HCT116 (cell line): ENCODE measurements around the gene FKBP5. TPM values are rescaled to one million over a fixed set of nuclear protein-coding genes. Genes with fewer than 3 reads are reported as not detected.

Experiments
- ATAC-seq: fragments of 200-7000 bp; cut with Tn5 transposase; 2 replicates; pipeline ENCODE4 v1.9.1; 2020; ENCODE audit warnings: mild to moderate bottlenecking, moderate library complexity
- BruUV-seq: library from RNA; stranded (reverse); fragments of 400-500 nt; replicated peaks from 2 replicates; lab custom pipeline; 2021; lab: Mats Ljungman, UMichigan
- CTCF ChIA-PET: fragments of 300-600 bp; sonication (Branson Sonifier 250); formaldehyde crosslinking; loops from one replicate; lab custom pipeline; 2021; ENCODE audit warnings: antibody characterized with exemption; lab: Charles Lee
- POLR2A ChIA-PET: fragments of 300-600, 350-600 bp; sonication (Branson Sonifier 250); formaldehyde crosslinking; loops from one replicate; lab custom pipeline; 2021; ENCODE audit warnings: antibody characterized with exemption; lab: Charles Lee
- RAD21 ChIA-PET, 2 experiments: fragments of 300-600 bp; sonication (Branson Sonifier 250); formaldehyde crosslinking; loops; one replicate each; lab custom pipeline; 2023; ENCODE audit warnings: low total read pairs in 2 of 2; ENCODE audit not compliant: uncharacterized antibody in 2 of 2, unreplicated experiment in 2 of 2, low non-redundant PET in 1 of 2; lab: Charles Lee
- DNase-seq: peaks from one replicate; pipeline ENCODE4 v3.0.0-alpha.2; 2010; ENCODE audit warnings: low read depth, low spot score
- H2AFZ ChIP-seq: fragments of 200-600 bp; shearing (Covaris generic), sonication (generic); 2 replicates; pipeline ENCODE4 v1.6.1; 2017; ENCODE audit warnings: low read depth, mixed run types, mixed read lengths, antibody characterized with exemption, low read length; ENCODE audit not compliant: poor library complexity, severe bottlenecking
- H3K27ac ChIP-seq: 2 replicates; pipeline ENCODE4 v1.5.1; 2012; ENCODE audit warnings: low read depth, low read length
- H3K27me3 ChIP-seq: fragments of 200-600 bp; sonication (generic); 2 replicates; pipeline ENCODE4 v1.6.1; 2016; ENCODE audit warnings: mixed run types, low read length, mixed read lengths; ENCODE audit not compliant: insufficient read depth
- H3K36me3 ChIP-seq, 2 experiments: fragments of 200-500 bp in 1 of 2; fragments of 200-600 bp in 1 of 2; sonication (Bioruptor generic) in 1 of 2; sonication (generic) in 1 of 2; 2 replicates each; pipeline versions ENCODE4 v1.5.1 to v1.6.1; 2014 to 2016; ENCODE audit warnings: low read length in 2 of 2, inconsistent platforms in 1 of 2, mixed read lengths in 1 of 2, mixed run types in 1 of 2; ENCODE audit not compliant: insufficient read depth in 2 of 2, control insufficient read depth in 1 of 2
- H3K4me1 ChIP-seq, 2 experiments: fragments of 200-600 bp in 1 of 2; sonication (generic) in 1 of 2; 2 replicates each; pipeline versions ENCODE4 v1.5.1 to v1.6.1; 2012 to 2017; ENCODE audit warnings: low read length in 2 of 2, inconsistent platforms in 1 of 2, mild to moderate bottlenecking in 1 of 2, mixed read lengths in 1 of 2, mixed run types in 1 of 2, moderate library complexity in 1 of 2; ENCODE audit not compliant: insufficient read depth in 2 of 2, control insufficient read depth in 1 of 2
- H3K4me2 ChIP-seq: fragments of 200-600 bp; sonication (generic); 2 replicates; pipeline ENCODE4 v1.6.1; 2017; ENCODE audit warnings: mixed run types, low read length, mixed read lengths
- H3K4me3 ChIP-seq, 2 experiments: fragments of 200-600 bp in 1 of 2; sonication (generic) in 1 of 2; replicated peaks in 1 of 2; 2 replicates each; pipeline ENCODE4 v1.5.1; 2011 to 2016; ENCODE audit warnings: low read length in 2 of 2, control low read depth in 1 of 2, low read depth in 1 of 2, mild to moderate bottlenecking in 1 of 2, mixed read lengths in 1 of 2, mixed run types in 1 of 2
- H3K79me2 ChIP-seq: fragments of 200-600 bp; sonication (generic); 2 replicates; pipeline ENCODE4 v1.6.1; 2017; ENCODE audit warnings: mild to moderate bottlenecking, mixed run types, low read length, moderate library complexity, mixed read lengths; ENCODE audit not compliant: insufficient read depth
- H3K9ac ChIP-seq: fragments of 200-600 bp; sonication (generic); 2 replicates; pipeline ENCODE4 v1.6.1; 2016; ENCODE audit warnings: low read length, mixed read lengths
- H3K9me2 ChIP-seq: fragments of 200-600 bp; sonication (generic), shearing (Covaris generic); 2 replicates; pipeline ENCODE4 v1.6.1; 2017; ENCODE audit warnings: mixed run types, mild to moderate bottlenecking, moderate library complexity; ENCODE audit not compliant: insufficient read depth
- H3K9me3 ChIP-seq, 2 experiments: fragments of 200-500 bp in 1 of 2; fragments of 200-600 bp in 1 of 2; sonication (Bioruptor generic) in 1 of 2; sonication (generic) in 1 of 2; 2 replicates each; pipeline ENCODE4 v1.6.1; 2014 to 2017; ENCODE audit warnings: low read length in 2 of 2, mixed read lengths in 2 of 2, inconsistent platforms in 1 of 2, low read depth in 1 of 2, mild to moderate bottlenecking in 1 of 2, mixed run types in 1 of 2, moderate library complexity in 1 of 2; ENCODE audit not compliant: control insufficient read depth in 1 of 2, insufficient read depth in 1 of 2
- H4K20me1 ChIP-seq: fragments of 200-600 bp; sonication (generic), shearing (Covaris generic); 2 replicates; pipeline ENCODE4 v1.6.1; 2017; ENCODE audit warnings: mixed run types, mild to moderate bottlenecking, moderate library complexity; ENCODE audit not compliant: insufficient read depth
- CBX3 ChIP-seq: IDR thresholded peaks from 2 replicates; pipeline ENCODE4 v1.6.1; 2012; ENCODE audit warnings: low read depth
- EGR1 ChIP-seq: IDR thresholded peaks from 2 replicates; pipeline ENCODE4 v1.6.1; 2012; ENCODE audit warnings: low read depth
- ELF1 ChIP-seq: IDR thresholded peaks from 2 replicates; pipeline ENCODE4 v1.6.1; 2012; ENCODE audit warnings: low read depth, borderline replicate concordance
- EZH2 ChIP-seq: fragments of 200-600 bp; sonication (generic); IDR thresholded peaks from 2 replicates; pipeline ENCODE4 v1.6.1; 2017; ENCODE audit warnings: antibody characterized with exemption, mixed run types
- EZH2phosphoT487 ChIP-seq: fragments of 200-600 bp; IDR thresholded peaks from 2 replicates; pipeline ENCODE4 v1.6.1; 2018; ENCODE audit warnings: antibody characterized with exemption, borderline replicate concordance
- FOSL1 ChIP-seq: IDR thresholded peaks from 2 replicates; pipeline ENCODE4 v1.6.1; 2012; ENCODE audit warnings: low read depth
- JUND ChIP-seq: IDR thresholded peaks from 2 replicates; pipeline ENCODE4 v1.6.1; 2012
- MAX ChIP-seq: IDR thresholded peaks from 2 replicates; pipeline ENCODE4 v1.6.1; 2012
- POLR2A ChIP-seq: IDR thresholded peaks from 2 replicates; pipeline ENCODE4 v1.7.0; 2011; ENCODE audit warnings: borderline replicate concordance; ENCODE audit not compliant: insufficient read depth, insufficient read length; ENCODE audit errors: extremely low read depth
- POLR2AphosphoS5 ChIP-seq: IDR thresholded peaks from 2 replicates; pipeline ENCODE4 v1.6.1; 2011; ENCODE audit warnings: mild to moderate bottlenecking, low read depth, low read length, moderate library complexity
- RAD21 ChIP-seq: IDR thresholded peaks from 2 replicates; pipeline ENCODE4 v1.6.1; 2012; ENCODE audit warnings: low read depth, mild to moderate bottlenecking
- SP1 ChIP-seq: IDR thresholded peaks from 2 replicates; pipeline ENCODE4 v1.6.1; 2012; ENCODE audit warnings: low read depth
- TCF7L2 ChIP-seq: IDR thresholded peaks from 2 replicates; pipeline ENCODE4 v1.7.0; 2011; ENCODE audit warnings: borderline replicate concordance, inconsistent platforms; ENCODE audit not compliant: insufficient read depth, insufficient read length; ENCODE audit errors: extremely low read depth
- YY1 ChIP-seq: IDR thresholded peaks from 2 replicates; pipeline ENCODE4 v1.6.1; 2011; ENCODE audit warnings: low read length, low read depth, moderate library complexity, mild to moderate bottlenecking; ENCODE audit not compliant: insufficient replicate concordance; ENCODE audit errors: extremely low read depth
- ZFX ChIP-seq: fragments of 450-650 bp; IDR thresholded peaks from 2 replicates; pipeline ENCODE4 v1.6.1; 2017
- ZNF274 ChIP-seq: fragments of 200-500 bp; sonication (Bioruptor generic); IDR thresholded peaks from 2 replicates; pipeline ENCODE4 v1.6.1; 2014; ENCODE audit warnings: mild to moderate bottlenecking, low read depth, low read length, inconsistent platforms
- intact Hi-C: fragments of 100-400 bp; cut with micrococcal nuclease; formaldehyde crosslinking; loops from 2 replicates; pipeline ENCODE4 v1.10.0; 2022
- total RNA-seq: library from RNA; stranded (reverse); gene quantifications from one replicate; pipeline ENCODE4 v1.2.1, GENCODE V29; 2021; ENCODE audit not compliant: unreplicated experiment
- TF ChIP-seq, protein P1 (sequence below), 3 experiments: fragments of 200-600 bp in 1 of 3; sonication (generic) in 1 of 3; IDR thresholded peaks in 2 of 3; conservative IDR thresholded peaks in 1 of 3; 2 replicates each; pipeline ENCODE4 v1.5.1; 2012 to 2017; ENCODE audit warnings: low read depth in 2 of 3, low read length in 2 of 3, antibody characterized with exemption in 1 of 3, borderline replicate concordance in 1 of 3, control low read depth in 1 of 3, mild to moderate bottlenecking in 1 of 3, mixed read lengths in 1 of 3, mixed run types in 1 of 3, moderate library complexity in 1 of 3; ENCODE audit not compliant: insufficient read depth in 1 of 3
- TF ChIP-seq, protein P2 (sequence below): IDR thresholded peaks from 2 replicates; pipeline ENCODE4 v1.6.1; 2012

Gene FKBP5
- total RNA-seq, 1 experiment from 2014 or later: 50.3 TPM

DNA sequence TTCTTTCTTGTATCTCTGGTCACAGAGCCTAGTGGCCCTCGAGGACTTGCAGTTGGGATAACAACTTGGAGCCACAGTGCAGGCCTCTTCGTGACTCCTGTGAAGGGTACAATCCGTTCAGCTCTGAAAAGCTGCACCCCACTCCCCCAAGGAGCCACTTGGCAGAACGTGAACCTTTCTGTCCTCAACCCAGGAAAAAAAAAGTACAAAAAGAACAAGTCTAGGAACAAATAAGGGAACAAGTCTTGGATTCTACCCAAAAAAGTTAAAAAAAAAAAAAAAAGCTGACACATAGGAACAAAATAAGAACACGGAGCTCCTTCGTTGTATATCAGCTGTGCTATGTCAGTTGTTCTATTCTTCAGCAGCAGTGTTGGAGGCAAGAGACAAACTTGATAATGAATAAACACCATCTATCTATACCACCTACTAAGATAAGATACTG lies 98.1 kb downstream of the FKBP5 start:
- no peak for TF ChIP-seq ZFX
- TF ChIP-seq JUND: no peak
- TF ChIP-seq, protein P1, sequence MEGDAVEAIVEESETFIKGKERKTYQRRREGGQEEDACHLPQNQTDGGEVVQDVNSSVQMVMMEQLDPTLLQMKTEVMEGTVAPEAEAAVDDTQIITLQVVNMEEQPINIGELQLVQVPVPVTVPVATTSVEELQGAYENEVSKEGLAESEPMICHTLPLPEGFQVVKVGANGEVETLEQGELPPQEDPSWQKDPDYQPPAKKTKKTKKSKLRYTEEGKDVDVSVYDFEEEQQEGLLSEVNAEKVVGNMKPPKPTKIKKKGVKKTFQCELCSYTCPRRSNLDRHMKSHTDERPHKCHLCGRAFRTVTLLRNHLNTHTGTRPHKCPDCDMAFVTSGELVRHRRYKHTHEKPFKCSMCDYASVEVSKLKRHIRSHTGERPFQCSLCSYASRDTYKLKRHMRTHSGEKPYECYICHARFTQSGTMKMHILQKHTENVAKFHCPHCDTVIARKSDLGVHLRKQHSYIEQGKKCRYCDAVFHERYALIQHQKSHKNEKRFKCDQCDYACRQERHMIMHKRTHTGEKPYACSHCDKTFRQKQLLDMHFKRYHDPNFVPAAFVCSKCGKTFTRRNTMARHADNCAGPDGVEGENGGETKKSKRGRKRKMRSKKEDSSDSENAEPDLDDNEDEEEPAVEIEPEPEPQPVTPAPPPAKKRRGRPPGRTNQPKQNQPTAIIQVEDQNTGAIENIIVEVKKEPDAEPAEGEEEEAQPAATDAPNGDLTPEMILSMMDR (IDR thresholded peaks at IDR 0.05 in 2 of 3, conservative IDR thresholded peaks at IDR 0.05 in 1 of 3; ENCODE audit: borderline replicate concordance in 1 of 3, insufficient read depth in 1 of 3, low read depth in 2 of 3, low read length in 2 of 3): no peak
- no peak for TF ChIP-seq CBX3
- TF ChIP-seq EGR1: no peak
- no peak for TF ChIP-seq FOSL1
- TF ChIP-seq SP1: no peak
- no peak for TF ChIP-seq MAX
- TF ChIP-seq RAD21: no peak
- TF ChIP-seq ZNF274: no peak
- TF ChIP-seq POLR2A: no peak
- no peak for TF ChIP-seq EZH2phosphoT487
- no peak for TF ChIP-seq TCF7L2
- no peak for TF ChIP-seq POLR2AphosphoS5
- no peak for TF ChIP-seq EZH2
- no peak for TF ChIP-seq ELF1
- TF ChIP-seq YY1: no peak
- TF ChIP-seq, protein P2, sequence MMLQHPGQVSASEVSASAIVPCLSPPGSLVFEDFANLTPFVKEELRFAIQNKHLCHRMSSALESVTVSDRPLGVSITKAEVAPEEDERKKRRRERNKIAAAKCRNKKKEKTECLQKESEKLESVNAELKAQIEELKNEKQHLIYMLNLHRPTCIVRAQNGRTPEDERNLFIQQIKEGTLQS: no peak
- ChIA-PET POLR2A (interaction anchor here (1.9 kb wide), 1 partner anchor 11 kb away, joined by 6 read pairs; no protein-coding TSS in a partner anchor), RAD21 (interaction anchor here in 1 of 2 experiments (0.5 to 0.7 kb wide), 2 partner anchors 10 to 13 kb away, joined by 3 read pairs; no protein-coding TSS in a partner anchor), CTCF (interaction anchor here (1.0 to 4.4 kb wide), 3 partner anchors 9 to 146 kb away, joined by 3 to 25 read pairs (median 4); partner anchors contain the start of gene ARMC12)
- H3K4me1 ChIP-seq: peaks cover 26 to 44% of the 10 kb centered on the region in 2 experiments
- ATAC-seq (no peak), DNase-seq (no peak)
- no peak overlapping the region for H2AFZ ChIP-seq
- peaks cover 0 to 10% of the 10 kb centered on the region in 2 experiments; a peak in 1 of 4 replicates for H3K36me3 ChIP-seq
- BruUV-seq: no TSS peak
- intact Hi-C loops: no loop called here
- H3K27ac ChIP-seq: no peak overlapping the region
- H4K20me1 ChIP-seq: no peaks in the 10 kb centered on the region
- no peaks in the 10 kb centered on the region for H3K9me3 ChIP-seq
- no peaks in the 10 kb centered on the region for H3K27me3 ChIP-seq
- H3K9ac ChIP-seq: no peak overlapping the region
- no peaks in the 10 kb centered on the region for H3K9me2 ChIP-seq
- no peak overlapping the region for H3K4me3 ChIP-seq
- H3K79me2 ChIP-seq: peaks cover 11% of the 10 kb centered on the region; the same call in 1 of the 2 replicates
- H3K4me2 ChIP-seq: no peak overlapping the region
